GM23338 (cell line): Measurements from ENCODE around the gene IZUMO1R.

Experiments used
- CREB1 ChIP-seq: fragments of 250-450 bp; sonication (Bioruptor Pico); IDR thresholded peaks from 2 replicates; pipeline ENCODE4 v1.5.0; 2020; ENCODE audit warnings: low read depth, mild to moderate bottlenecking, moderate library complexity
- CTCF ChIP-seq, 2 experiments: fragments of 200-600 bp in 1 of 2; sonication (generic) in 1 of 2; conservative IDR thresholded peaks; 2 replicates each; pipeline versions ENCODE4 v1.5.1 to v1.6.1; 2016 to 2017; ENCODE audit warnings: antibody characterized with exemption in 2 of 2, low read depth in 2 of 2, mild to moderate bottlenecking in 2 of 2, moderate library complexity in 1 of 2
- ETS1 ChIP-seq: IDR thresholded peaks from 2 replicates; pipeline ENCODE4 v1.6.1; 2016; ENCODE audit warnings: antibody characterized with exemption
- EZH2 ChIP-seq: fragments of 200-600 bp; sonication (generic); IDR thresholded peaks from one replicate; pipeline ENCODE4 v1.8.0; 2017; ENCODE audit warnings: antibody characterized with exemption, mild to moderate bottlenecking, low read depth; ENCODE audit not compliant: unreplicated experiment
- EZH2phosphoT487 ChIP-seq: fragments of 200-600 bp; sonication (generic); IDR thresholded peaks from one replicate; pipeline ENCODE4 v1.8.1; 2018; ENCODE audit warnings: antibody characterized with exemption; ENCODE audit not compliant: unreplicated experiment
- JUNB ChIP-seq: IDR thresholded peaks from one replicate; pipeline ENCODE4 v1.6.1; 2016; ENCODE audit warnings: antibody characterized with exemption; ENCODE audit not compliant: unreplicated experiment
- POLR2AphosphoS5 ChIP-seq: IDR thresholded peaks from 2 replicates; pipeline ENCODE4 v1.6.1; 2016; ENCODE audit warnings: antibody characterized with exemption, low read depth
- REST ChIP-seq: IDR thresholded peaks from one replicate; pipeline ENCODE4 v1.6.1; 2018; ENCODE audit warnings: antibody characterized with exemption; ENCODE audit not compliant: unreplicated experiment
- STAT1 ChIP-seq: IDR thresholded peaks from one replicate; pipeline ENCODE4 v1.6.1; 2016; ENCODE audit warnings: antibody characterized with exemption; ENCODE audit not compliant: unreplicated experiment
- ZNF114 ChIP-seq: fragments of 250-450 bp; sonication (Bioruptor Pico); IDR thresholded peaks from 2 replicates; pipeline ENCODE4 v1.5.0; 2020; ENCODE audit warnings: mild to moderate bottlenecking, moderate library complexity
- ZNF331 ChIP-seq: fragments of 250-450 bp; sonication (Bioruptor Pico); IDR thresholded peaks from 2 replicates; pipeline ENCODE4 v1.5.0; 2020; ENCODE audit warnings: low read depth, mild to moderate bottlenecking, moderate library complexity

GRCh38 chr11:94326947-94327346, 22.6 kb downstream of the IZUMO1R start:
- TF ChIP-seq CTCF (conservative IDR thresholded peaks at IDR 0.05; ENCODE audit: low read depth in 2 of 2) (no peak), JUNB (no peak), EZH2 (no peak), EZH2phosphoT487 (no peak), ZNF331 (CRISPR knock-in tag) (no peak), CREB1 (CRISPR knock-in tag) (no peak), REST (no peak), ETS1 (no peak), POLR2AphosphoS5 (no peak), STAT1 (no peak), ZNF114 (CRISPR knock-in tag) (no peak)
